Activated gamma-delta T cell (primary cell): ENCODE data around the gene ANKRD33B.
"Not testable (repeated sequence)": the region's sequence is repeated elsewhere in the genome, so short reads cannot be mapped to it uniquely, and the experiment has no call there.

Source experiments
- DNase-seq: peaks from one replicate; lab custom pipeline; 2025; lab: John Stamatoyannopoulos, UW

Gene ANKRD33B

DNA sequence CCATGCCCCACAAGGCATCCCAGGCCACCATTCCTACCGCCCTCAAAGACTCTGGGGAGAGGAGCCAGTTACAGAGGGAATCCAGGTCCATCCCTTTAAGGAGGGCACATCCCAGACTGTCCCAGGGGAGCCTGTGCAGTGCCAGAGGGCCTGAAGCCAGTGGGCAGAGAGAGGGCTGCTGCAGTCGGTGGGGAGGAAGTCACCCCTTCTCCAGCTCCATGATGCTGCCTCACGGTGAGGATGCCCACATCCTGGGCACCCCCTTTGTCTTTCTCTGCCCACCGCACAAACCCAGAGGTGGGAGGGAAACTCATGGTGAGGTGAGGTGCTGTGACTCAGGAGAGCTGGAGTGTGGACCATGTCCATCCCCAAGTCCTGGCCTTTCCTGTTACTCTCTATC is 26.2 kb upstream of the ANKRD33B start:
- no peak for DNase-seq

DNA sequence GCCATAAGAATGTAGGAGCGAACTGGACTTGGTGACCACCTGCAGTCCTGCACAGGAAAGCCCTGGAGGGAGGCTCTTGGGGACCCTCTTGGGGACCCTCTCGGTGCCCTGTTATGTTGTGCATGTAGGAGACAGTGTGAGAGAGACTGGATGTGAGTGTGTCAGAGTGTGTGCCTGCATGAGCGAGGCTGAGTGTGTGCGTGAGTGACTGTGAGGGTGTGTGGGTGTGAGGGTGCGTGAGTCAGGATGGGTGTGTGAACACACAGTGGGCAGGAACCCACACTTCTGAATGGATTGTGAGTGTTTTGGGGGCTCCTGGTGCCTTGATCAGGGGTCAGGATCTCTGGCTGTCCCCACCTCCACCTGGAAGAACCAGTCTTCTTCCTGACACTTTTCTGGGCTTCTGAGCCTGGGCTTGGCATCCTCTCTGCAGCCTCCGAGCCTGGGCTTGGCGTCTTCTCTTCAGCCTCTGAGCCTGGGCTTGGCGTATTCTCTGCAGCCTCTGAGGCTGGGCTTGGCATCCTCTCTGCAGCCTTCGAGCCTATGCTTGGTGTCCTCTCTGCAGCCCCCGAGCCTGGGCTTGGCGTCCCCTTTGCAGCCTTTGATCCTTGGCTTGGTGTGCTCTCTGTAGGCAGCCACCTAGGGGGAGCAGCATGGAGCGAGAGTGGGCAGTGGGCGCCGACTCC is 25.6 kb upstream of the ANKRD33B start:
- DNase-seq: no peak

DNA sequence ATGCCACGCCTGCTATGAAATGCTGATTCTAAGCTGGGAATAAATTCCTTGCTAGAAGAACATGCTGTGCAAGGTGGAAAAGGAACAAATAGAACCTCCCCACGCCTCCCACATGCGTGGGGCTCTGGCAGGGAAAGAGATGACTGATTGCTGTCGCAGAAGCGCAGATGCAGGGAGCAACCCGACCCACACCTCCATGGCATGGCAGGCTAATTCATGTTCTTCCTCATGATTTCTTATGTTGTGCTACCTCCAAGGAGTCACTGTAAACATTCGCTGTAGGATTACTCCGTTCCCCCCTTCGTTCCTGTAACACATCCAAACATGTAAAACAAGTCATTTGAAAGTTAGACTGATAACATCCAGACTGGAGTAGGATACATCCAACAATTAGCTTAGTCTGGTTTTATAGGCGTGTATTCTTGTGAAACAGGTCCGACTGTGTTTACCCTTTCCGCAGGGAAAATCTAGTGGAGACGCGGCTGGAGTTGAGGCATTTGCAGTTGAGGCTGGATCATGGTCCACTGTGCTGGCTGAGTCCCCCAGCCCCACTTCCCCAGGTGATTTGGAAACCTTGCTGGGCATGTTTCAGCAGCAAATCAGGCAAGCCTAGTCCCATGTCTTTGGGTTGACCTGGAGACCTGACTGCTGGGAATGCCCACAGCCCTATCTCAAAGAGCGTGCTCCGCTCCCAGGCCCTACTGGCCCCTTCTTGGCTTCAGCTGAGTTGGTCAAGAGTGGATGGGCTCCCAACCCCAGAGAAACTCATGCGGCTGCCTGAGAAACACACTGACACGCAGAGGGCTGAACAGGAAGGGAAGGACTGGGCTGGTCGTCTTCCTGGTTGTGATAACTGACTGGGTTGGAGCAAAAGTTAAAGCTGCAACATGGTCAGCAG is 24.8 kb upstream of the ANKRD33B start:
- no peak for DNase-seq

DNA sequence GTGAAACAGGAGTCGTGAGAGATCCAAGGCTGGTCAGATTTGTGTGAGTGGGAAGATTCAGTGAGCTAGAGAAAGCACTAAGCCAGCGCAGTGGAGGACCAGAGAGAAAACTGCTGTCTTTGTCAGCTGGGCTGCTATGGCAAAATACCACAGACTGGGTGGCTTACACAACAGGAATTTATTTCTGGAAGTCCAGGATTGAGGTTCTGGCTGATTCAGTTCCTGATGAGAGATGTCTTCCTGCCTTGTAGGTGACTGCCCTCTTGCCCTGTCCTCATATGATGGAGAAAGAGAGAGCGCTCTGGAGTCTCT is 24.2 kb upstream of the ANKRD33B start:
- DNase-seq: no peak

DNA sequence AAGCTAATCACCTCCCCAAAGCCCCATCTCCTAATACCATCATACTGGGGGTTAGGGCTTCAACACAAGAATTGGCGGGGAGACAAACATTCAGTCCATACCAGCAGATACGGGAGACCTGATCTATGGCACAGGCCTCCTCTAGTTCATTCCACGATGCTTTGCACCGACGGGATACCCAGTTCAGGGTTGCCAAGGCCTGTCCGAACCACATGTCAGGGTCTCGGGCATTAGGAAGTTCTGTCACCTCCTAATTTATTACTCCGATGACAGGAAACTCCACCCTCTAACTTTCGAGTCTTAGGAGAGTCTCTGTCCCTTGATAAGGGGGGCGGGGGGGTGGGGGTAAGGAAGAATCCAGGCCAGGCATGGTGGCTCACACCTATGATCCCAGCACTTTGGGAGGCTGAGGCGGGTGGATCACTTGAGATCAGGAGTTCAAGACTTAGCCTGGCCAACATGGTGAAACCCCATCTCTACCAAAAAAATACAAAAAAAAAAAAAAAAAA is 23.8 kb upstream of the ANKRD33B start:
- DNase-seq: no peak

DNA sequence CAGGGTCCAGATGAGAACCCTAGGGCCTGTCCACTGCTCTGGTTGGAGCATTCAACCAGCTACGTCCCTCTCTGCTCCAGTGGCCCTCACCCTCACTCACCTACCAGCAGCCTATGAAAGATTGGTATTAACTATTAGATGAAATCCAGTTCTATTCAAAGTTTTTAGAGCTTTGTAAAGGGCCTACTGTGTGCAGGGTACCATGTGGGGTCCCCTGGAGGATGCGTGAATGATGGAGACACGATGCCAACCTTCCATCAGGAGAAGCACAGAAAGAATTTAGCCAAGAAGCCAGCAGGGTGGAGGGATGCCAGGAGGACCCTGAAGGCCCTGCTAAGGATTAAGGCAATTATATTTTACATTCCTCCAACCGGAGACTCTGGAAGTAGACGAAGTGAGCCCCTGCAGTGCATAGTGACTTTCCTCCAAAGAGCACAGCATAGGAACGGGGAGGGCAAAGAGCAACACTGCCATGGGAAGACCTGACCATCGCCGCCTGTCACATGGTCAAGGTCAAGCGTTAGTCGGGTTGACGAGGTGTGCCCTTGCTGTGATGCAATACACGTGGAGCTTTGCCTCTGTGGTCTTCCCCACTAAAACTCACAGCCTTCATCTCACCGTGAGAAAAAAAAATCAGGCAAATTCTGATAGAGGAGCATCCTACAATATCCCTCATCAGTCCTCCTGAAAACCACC is 22.8 kb upstream of the ANKRD33B start:
- DNase-seq: no peak

DNA sequence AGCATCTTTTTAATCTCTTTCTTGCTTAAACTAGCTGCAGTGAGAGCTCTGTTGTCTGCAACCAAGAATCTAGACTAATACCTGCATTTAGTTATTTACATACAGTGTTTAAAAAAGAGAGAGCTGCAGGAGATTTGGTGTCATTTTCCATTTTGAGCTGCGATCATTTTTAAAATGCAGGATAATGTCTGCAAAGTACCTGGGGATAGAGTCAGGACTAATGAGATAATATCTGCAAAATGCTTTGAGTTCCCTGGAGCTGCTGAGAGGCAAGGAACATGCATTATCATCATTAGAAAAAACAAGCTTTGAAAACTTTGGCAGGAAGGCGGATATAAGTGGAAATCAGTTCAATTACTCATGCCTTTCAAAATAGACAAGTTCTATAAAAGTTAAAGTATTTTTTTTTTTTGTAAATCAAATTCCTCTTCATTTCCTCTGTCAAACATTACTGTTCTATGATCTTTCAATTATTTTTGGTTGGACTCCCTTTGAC is 21.8 kb upstream of the ANKRD33B start:
- no peak for DNase-seq

DNA sequence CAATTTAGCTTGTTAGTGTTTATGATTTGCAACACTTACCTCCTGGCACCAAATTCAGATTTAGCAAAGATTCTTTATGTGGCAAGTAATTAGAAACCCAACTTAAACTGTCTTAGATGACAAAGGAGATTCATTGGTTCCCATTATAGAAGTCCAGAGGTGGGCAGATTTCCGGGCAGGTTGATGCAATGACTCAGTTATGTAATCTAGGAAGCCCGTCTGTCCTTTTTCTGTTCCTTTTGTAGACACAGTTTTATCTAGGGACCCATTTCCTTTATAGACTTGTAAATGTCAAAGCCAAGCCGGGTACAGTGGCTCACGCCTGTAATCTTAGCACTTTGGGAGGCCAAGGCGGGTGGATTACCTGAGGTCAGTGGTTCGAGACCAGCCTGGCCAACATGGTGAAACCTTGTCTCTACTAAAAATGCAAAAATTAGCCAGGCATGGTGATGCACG is 20.3 kb upstream of the ANKRD33B start:
- no peak for DNase-seq

DNA sequence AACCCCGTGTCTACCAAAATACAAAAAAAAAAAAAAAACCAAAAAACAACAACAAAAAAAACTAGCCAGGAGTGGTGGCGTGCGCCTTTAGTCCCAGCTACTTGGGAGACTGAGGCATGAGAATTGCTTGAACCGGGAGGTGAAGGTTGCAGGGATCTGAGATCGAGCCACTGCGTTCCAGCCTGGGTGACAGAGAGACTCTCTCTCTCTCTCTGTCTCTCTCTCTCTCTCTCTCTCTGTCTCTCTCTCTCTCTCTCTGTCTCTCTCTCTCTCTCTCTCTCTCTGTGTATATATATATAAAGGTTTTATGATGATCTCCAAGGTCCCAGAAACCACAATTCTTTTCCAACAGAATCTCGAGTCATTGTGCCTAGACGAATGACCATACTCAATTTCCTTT is 18.8 kb upstream of the ANKRD33B start:
- no peak for DNase-seq

DNA sequence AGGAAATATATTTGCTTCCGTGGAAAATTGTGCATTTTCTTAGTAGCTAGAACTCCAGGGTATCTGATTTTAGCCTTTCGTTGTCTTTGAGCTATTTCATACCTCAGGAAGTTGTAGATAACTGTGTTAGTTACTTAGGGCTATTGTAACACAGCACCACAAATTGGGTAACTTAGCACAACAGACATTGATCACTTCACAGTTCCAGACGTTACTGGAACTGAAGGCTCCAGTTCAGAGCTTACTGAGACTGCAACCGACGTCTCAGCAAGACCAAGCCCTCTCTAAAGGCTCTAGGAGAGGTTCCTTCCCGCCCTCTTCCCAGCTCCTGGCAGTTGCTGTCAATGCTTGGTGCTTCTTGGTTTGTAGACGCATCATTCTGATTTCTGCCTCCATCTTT is 17.7 kb upstream of the ANKRD33B start:
- DNase-seq: no peak

DNA sequence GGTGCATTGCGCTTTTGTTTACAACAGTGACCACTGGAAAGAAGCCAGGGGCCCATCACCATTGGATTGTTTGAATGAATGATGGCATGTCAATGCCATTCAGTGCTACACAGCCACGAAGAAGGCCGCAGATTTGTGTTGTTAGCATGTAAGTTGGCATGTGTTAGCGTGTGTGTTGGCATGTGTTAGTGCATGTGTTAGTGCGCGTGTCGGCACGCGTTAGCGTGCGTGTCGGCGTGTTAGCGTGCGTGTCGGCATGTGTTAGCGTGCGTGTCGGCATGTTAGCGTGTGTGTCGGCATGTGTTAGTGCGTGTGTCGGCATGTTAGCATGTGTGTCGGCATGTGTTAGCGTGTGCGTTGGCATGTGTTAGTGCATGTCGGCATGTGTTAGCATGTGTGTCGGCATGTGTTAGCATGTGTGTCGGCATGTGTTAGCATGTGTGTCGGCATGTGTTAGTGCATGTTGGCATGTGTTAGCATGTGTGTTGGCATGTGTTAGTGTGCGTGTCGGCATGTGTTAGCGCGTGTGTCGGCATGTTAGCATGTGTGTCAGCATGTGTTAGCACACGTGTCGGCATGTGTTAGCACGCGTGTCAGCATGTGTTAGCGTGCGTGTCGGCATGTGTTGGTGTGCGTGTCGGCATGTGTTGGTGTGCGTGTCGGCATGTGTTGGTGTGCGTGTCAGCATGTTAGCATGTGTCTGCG is 15.3 kb upstream of the ANKRD33B start:
- DNase-seq: no peak

DNA sequence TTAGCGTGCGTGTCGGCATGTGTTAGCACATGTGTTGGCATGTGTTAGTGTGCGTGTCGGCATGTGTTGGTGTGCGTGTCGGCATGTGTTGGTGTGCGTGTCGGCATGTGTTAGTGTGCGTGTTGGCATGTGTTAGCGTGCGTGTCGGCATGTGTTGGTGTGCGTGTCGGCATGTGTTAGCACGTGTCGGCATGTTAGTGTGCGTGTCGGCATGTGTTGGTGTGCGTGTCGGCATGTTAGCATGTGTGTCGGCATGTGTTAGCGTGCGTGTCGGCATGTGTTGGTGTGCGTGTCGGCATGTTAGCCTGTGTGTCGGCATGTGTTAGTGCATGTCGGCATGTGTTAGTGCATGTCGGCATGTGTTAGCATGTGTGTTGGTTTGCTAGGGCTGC is 14.8 kb upstream of the ANKRD33B start:
- not testable (repeated sequence) for DNase-seq

DNA sequence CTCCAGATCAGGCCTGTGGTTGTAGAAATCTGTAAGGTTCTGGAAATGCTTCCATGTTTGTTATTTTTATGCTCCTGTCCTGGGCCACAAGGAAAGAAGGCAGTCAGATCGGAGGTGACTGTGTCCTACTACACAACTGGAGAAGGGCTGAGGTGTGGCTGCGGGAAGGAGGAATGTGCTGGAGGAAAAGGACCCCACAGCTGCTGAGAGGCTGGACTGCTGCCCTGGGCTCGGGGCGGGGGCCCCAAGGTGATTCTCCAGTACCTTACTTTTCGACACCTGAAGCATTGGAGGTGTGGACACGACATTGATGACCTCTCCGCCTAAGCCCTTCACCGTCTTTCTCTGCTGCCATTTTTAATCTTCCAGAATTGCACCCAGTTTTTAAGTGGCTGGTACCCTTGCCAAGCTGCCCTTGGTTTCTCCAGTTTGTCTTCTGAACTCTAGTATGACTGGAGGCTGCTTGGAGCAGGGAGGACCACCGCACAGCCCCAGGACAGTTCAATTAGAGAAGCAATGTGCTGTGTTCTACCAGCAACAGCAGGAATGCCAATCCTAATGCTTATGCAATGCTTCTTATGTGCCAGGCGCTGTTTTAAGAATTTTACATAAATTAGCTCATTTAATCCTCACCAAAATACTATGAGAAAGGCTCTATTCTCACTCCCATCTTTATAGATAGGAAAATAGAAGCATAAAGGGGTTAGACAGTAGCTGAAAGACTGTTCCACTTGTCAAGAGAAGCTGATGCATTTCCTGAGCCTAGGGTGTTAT is 13.5 kb upstream of the ANKRD33B start:
- DNase-seq: no peak

DNA sequence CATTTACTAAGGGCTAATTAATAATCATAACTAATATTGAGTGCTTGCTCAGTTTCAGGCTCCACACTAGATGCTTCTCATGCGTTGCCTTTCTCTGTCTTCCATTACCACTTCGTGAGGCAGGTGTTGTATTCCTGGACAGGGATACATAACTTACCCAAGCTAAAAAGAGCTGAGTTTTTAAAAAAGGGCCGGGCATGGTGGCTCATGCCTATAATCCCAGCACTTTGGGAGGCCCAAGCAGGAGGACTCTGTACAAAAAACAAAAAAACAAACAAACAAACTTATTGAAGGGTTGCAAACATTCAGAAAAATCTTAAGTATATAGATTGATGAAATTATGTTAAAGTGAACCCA is 12.1 kb upstream of the ANKRD33B start:
- DNase-seq: no peak

DNA sequence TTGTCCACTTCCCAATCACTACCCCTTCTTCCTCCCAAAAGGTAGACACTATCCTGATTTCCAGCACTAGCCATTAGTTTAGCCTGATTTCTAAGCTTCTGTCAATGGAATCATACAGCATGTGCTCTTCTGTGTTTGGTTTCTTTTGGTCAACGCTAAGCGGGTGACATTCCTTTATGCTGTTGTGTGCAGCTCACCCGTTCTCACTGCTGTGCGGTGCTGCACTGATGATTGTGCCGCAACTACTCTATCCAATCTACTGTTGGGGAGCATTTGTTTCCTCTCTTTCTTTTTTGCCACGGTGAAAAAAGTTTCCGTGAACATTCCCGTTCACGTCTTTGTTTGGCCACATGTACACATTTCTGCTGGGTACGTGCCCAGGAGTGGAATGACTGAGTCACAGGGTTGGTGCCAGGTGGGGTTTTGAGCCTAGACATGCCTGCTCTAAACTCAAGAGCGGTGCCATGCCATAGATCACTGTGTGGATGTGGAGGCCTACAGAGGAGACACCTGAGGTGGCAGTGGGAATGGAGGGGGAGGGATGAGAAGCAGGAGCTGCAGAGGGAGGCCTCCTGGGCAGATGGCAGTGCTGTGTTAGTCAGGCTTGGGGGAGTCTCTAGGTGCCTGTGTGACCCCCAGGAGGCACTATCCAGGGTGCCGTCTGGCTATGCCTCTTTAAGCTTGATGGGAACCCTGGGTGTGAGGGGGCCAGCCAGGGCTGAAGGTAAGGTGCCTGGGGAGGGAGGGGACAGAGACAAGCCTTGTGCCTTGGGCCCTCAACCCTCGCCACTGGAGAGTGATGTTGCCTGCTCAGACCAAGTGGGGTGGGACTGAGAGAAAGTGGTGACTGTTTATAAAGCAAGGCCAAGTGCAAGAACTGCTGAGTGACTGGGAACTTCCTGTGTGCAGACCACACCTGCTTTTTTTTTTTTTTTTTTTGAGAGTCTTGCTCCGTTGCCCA is 11.4 kb upstream of the ANKRD33B start:
- no peak for DNase-seq

DNA sequence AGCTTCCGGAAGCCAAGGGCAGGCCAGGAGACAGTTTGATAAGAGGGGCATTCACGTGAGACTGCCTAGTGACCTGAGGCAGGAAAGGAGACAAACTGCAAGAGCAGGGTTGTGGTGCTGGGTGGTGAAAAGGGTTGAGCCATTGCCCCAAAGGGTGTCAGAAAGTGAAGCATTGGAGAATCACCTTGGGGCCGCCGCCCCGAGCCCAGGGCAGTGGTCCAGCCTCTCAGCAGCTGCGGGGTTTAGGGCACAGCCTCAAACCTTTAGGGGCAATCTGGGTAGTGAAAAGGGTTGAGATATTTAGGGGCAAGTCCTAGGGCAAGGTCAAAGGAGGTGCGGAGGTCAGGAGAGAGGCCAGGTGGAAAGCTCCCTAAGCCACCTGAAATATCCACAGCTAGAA is 10.4 kb upstream of the ANKRD33B start:
- DNase-seq: no peak

DNA sequence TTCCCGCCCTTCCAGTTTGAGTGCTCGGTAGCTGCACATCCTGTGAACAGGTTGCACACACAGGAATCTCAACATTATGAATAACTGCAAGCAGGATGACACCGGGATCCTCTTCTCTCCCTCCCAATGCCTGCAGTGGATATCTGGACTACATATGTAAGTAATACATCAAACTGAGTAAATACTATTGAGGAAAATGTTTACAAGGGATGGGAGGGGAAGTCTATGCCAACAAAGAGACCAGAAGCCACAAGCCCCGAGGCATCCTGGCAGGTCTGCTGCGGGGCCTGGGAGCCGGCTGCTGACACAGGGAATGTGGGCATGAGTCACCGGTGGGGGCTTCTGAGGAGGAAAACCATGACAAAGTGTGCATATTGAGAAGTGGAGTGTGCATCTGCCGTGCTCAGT is 8.6 kb upstream of the ANKRD33B start:
- no peak for DNase-seq

DNA sequence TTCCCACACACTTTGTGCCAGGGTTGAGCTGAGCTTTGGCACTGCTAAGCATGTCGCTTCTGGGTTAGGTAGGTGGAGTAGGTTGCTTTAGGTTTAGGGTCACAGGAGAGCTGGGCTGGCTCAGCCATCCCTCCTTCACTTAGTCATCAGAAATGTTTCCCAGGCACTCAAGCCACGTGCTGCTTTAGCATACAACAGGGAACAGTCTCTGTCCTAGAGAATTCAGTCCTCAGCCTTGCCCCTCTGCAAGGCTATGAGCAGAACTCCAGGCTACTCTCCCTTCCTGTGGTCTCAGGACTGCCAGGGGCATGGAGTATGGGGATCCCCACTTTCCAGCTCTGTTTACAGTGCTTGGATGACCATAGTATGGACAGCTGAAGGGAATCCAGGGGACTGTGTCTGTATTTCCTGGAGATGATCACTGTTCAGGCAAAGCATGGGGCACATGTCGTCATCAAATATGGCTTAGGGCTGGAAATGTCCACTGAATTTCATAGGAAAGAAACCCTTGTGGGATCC is 7.5 kb upstream of the ANKRD33B start:
- no peak for DNase-seq

DNA sequence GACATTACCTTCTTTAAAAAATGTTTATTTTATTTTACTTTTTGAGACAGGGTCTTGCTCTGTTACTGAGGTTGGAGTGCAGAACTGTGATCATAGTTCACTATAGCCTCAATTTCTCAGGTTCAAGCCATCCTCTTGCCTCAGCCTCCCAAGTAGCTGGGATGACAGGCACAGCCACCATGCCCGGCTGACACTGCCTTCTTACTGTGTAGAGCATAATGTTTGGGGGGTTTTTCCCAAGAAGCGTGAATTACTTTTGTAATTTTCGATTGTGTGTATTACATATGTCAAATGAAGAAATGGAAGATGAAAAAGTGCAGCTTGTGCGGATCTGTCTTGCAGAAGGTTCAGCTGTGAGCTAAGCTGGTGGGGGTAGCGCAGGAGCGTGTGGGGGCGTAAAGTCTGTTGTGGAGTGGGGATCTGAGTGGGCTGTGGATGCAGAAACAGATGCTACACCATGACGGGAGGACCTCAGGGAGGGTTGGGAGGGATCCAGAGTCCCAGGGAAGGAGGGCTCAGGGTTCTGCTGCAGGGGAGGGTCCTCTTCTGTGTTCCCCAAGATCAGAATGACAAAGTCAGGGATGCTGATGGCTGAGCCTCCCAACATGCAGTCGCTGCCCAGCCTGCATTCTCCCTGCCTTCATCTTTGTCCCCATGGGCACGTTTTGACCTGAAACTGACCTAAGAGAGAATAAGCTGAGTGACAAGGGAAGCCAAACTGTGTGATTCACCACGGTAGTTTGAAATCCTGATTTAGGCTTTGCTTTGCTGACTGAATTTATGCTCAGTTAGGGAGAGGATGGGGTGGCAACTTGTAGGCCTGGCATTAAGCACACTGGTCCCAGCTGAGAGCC is 6.8 kb upstream of the ANKRD33B start:
- DNase-seq: no peak
